Natural killer cell (primary cell): ENCODE results near the gene SERPINC1. TPM values are rescaled to one million over a fixed set of nuclear protein-coding genes. Genes with fewer than 3 reads are reported as not detected.

Source experiments
- ATAC-seq, 3 donors: fragments of 150-1000 bp in 2 of 3; fragments of 200-7000 bp in 1 of 3; cut with Tn5 transposase; 1 replicate in 1 of 3; 2 replicates in 2 of 3; pipeline ENCODE4 v1.10.0; 2021; ENCODE audit warnings: mild to moderate bottlenecking in 2 of 3, moderate library complexity in 2 of 3
- DNase-seq, 2 donors: peaks; one replicate each; pipeline versions ENCODE4 v3.0.0 to v3.0.0-alpha.2; 2013 to 2021; ENCODE audit warnings: mixed read lengths in 1 of 2
- H3K27ac ChIP-seq: one replicate; pipeline ENCODE4 v1.5.1; 2013; ENCODE audit warnings: mild to moderate bottlenecking, low read length
- H3K27me3 ChIP-seq: one replicate; pipeline ENCODE4 v1.6.1; 2013; ENCODE audit warnings: low read length; ENCODE audit not compliant: control insufficient read depth, insufficient read depth
- H3K36me3 ChIP-seq: one replicate; pipeline ENCODE4 v1.6.1; 2013; ENCODE audit warnings: low read length; ENCODE audit not compliant: control insufficient read depth, insufficient read depth
- H3K4me1 ChIP-seq: one replicate; pipeline ENCODE4 v1.6.1; 2013; ENCODE audit warnings: low read length; ENCODE audit not compliant: control insufficient read depth, insufficient read depth
- H3K4me3 ChIP-seq: one replicate; pipeline ENCODE4 v1.5.1; 2013; ENCODE audit warnings: low read length
- H3K9me3 ChIP-seq: one replicate; pipeline ENCODE4 v1.6.1; 2013; ENCODE audit warnings: low read length; ENCODE audit not compliant: control insufficient read depth, insufficient read depth
- H3K27ac Mint-ChIP-seq, 2 donors: one replicate each; pipeline ENCODE4 v1.8.0; 2022; ENCODE audit warnings: mild to moderate bottlenecking in 2 of 2, mixed read lengths in 2 of 2, moderate library complexity in 1 of 2
- H3K27me3 Mint-ChIP-seq, 2 donors: one replicate each; pipeline ENCODE4 v1.8.0; 2022; ENCODE audit warnings: low read depth in 2 of 2, mixed read lengths in 2 of 2
- H3K36me3 Mint-ChIP-seq: one replicate; pipeline ENCODE4 v1.8.0; 2022; ENCODE audit warnings: mixed read lengths
- H3K4me1 Mint-ChIP-seq, 2 donors: one replicate each; pipeline ENCODE4 v1.8.0; 2022; ENCODE audit warnings: mixed read lengths in 2 of 2
- H3K4me3 Mint-ChIP-seq: one replicate; pipeline ENCODE4 v1.8.0; 2022; ENCODE audit warnings: mild to moderate bottlenecking, moderate library complexity, mixed read lengths
- H3K9me3 Mint-ChIP-seq, 2 donors: one replicate each; pipeline ENCODE4 v1.8.0; 2022; ENCODE audit warnings: mixed read lengths in 2 of 2
- WGBS: methylation state at CpG from one replicate; pipeline ENCODE4 v1.1.7; 2013; ENCODE audit warnings: missing lambda C conversion rate; ENCODE audit not compliant: insufficient coverage; 5-methylcytosine and 5-hydroxymethylcytosine counted together
- intact Hi-C: fragments of 100-400 bp; cut with micrococcal nuclease; formaldehyde crosslinking; loops from one replicate; pipeline ENCODE4 v1.14.2; 2022
- total RNA-seq, 4 donors: library from RNA; stranded (reverse); fragments of 120-200 nt in 1 of 4; gene quantifications; one replicate each; pipeline versions ENCODE4 v1.2.3 to v1.2.4, GENCODE V29; 2013 to 2022
- TF ChIP-seq, protein P1 (sequence below): fragments of 200-600 bp; IDR thresholded peaks from one replicate; pipeline ENCODE4 v1.8.0; 2022; ENCODE audit warnings: antibody characterized with exemption

The SERPINC1 gene
- total RNA-seq, 3 donors from 2014 or later (not counting 1 experiment from before 2014, with no cell fraction given), result 0.38 to 0.48 TPM; not detected in 1

DNA sequence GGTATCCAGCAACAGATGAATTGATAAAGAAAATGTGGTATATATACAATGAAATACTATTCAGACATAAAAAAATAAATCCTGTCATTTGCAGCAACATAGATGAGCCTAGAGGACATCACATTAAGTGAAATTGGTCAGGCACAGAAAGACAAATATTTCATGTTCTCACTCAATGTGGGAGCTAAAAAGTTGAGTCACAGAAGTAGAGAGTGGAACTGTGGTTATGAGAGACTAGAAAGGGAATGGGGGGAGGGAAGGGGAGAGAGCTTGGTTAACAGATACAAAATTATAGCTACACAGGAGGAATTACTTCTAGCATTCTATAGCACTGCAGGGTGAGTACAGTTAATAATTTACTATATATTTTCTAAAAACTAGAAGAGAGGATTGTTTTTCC lies 37.1 kb upstream of the SERPINC1 start:
- H3K36me3 Mint-ChIP-seq, result peaks cover 7% of the 10 kb centered on the region
- intact Hi-C loops, result loop anchor here (5.0 kb wide), 1 partner anchor 532 kb away; no protein-coding TSS in a partner anchor

DNA sequence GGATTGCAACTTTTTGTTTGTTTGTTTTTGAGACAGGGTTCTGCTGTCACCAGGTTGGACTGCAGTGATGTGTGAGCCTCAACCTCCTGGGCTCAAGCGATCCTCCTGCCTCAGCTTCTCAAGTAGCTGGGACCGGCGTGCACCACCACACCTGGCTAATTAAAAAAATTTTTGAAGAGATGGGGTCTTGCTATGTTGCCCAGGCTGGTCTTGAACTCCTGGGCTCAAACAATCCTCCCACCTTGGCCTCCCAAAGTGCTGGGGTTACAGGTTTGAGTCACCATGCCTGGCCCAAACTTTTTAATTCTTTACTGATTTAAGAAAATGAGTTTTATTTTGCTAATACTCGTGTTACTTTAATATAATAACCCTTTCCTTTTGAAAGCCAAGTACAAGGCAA lies 31.5 kb upstream of the SERPINC1 start:
- no peak overlapping the region for H3K27ac ChIP-seq
- 100% methylated on average over 4 of the region's 4 CpGs for WGBS
- no peak overlapping the region for H3K27ac Mint-ChIP-seq
- intact Hi-C loops, result no loop called here
- H3K27me3 Mint-ChIP-seq, result no peaks in the 10 kb centered on the region
- no peaks in the 10 kb centered on the region for H3K9me3 Mint-ChIP-seq
- peaks cover 81% of the 10 kb centered on the region for H3K36me3 ChIP-seq
- H3K4me3 Mint-ChIP-seq, result no peak overlapping the region
- no peak overlapping the region for H3K4me3 ChIP-seq
- ATAC-seq (no peak), DNase-seq (no peak)
- TF ChIP-seq, protein P1, sequence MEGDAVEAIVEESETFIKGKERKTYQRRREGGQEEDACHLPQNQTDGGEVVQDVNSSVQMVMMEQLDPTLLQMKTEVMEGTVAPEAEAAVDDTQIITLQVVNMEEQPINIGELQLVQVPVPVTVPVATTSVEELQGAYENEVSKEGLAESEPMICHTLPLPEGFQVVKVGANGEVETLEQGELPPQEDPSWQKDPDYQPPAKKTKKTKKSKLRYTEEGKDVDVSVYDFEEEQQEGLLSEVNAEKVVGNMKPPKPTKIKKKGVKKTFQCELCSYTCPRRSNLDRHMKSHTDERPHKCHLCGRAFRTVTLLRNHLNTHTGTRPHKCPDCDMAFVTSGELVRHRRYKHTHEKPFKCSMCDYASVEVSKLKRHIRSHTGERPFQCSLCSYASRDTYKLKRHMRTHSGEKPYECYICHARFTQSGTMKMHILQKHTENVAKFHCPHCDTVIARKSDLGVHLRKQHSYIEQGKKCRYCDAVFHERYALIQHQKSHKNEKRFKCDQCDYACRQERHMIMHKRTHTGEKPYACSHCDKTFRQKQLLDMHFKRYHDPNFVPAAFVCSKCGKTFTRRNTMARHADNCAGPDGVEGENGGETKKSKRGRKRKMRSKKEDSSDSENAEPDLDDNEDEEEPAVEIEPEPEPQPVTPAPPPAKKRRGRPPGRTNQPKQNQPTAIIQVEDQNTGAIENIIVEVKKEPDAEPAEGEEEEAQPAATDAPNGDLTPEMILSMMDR, result no peak
- H3K36me3 Mint-ChIP-seq, result no peaks in the 10 kb centered on the region
- H3K4me1 Mint-ChIP-seq, result no peaks in the 10 kb centered on the region
- H3K27me3 ChIP-seq, result no peaks in the 10 kb centered on the region
- no peaks in the 10 kb centered on the region for H3K9me3 ChIP-seq
- no peaks in the 10 kb centered on the region for H3K4me1 ChIP-seq

More for the DNA sequence above, 37.1 kb upstream of the SERPINC1 start:
- TF ChIP-seq, protein P1, result no peak
- H3K4me3 ChIP-seq, result no peak overlapping the region
- Mint-ChIP-seq H3K4me1 (peaks cover 0 to 5% of the 10 kb centered on the region in 2 donors), H3K27me3 (no peaks in the 10 kb centered on the region), H3K4me3 (no peak overlapping the region), H3K27ac (no peak overlapping the region), H3K9me3 (no peaks in the 10 kb centered on the region)
- no peaks in the 10 kb centered on the region for H3K9me3 ChIP-seq
- peaks cover 59% of the 10 kb centered on the region for H3K36me3 ChIP-seq
- no peak for DNase-seq
- ATAC-seq, result no peak
- H3K27me3 ChIP-seq, result no peaks in the 10 kb centered on the region
- no peak overlapping the region for H3K27ac ChIP-seq
- H3K4me1 ChIP-seq, result no peaks in the 10 kb centered on the region

DNA sequence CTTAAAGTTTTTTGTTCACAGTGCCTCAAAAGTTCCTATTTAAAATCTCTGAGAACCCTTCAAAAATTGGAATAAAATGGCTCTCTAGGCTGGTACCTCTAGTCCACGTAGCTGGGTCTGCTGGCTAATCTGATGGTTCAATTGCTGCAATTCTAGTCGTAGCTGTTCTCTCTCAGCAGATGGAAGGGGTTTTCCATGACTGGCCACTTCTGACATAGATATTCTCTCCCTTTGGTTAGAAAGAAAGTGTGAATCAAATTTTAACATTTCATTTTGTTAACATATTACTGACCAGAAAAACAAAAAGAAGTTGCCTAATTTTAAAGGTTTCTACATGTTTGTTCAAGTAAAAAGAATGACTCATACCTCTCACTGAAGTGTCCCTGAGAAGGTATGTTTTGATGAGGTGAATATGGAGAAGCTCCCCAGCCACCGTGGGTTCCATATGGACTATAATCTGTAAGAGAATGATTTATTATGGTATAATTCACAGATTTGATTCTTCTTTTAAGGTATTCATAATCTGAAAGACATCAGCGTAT lies 29.3 kb upstream of the SERPINC1 start:
- Mint-ChIP-seq H3K36me3 (no peaks in the 10 kb centered on the region), H3K4me3 (no peak overlapping the region), H3K27me3 (no peaks in the 10 kb centered on the region), H3K4me1 (no peaks in the 10 kb centered on the region), H3K9me3 (no peaks in the 10 kb centered on the region), H3K27ac (no peak overlapping the region)
- TF ChIP-seq, protein P1, result no peak
- intact Hi-C loops, result no loop called here
- H3K4me3 ChIP-seq, result no peak overlapping the region
- H3K9me3 ChIP-seq, result no peaks in the 10 kb centered on the region
- DNase-seq (no peak), ATAC-seq (no peak)
- no peaks in the 10 kb centered on the region for H3K4me1 ChIP-seq
- no peaks in the 10 kb centered on the region for H3K27me3 ChIP-seq
- no peak overlapping the region for H3K27ac ChIP-seq
- peaks cover 89% of the 10 kb centered on the region for H3K36me3 ChIP-seq
- 83% methylated on average over 3 of the region's 4 CpGs for WGBS

DNA sequence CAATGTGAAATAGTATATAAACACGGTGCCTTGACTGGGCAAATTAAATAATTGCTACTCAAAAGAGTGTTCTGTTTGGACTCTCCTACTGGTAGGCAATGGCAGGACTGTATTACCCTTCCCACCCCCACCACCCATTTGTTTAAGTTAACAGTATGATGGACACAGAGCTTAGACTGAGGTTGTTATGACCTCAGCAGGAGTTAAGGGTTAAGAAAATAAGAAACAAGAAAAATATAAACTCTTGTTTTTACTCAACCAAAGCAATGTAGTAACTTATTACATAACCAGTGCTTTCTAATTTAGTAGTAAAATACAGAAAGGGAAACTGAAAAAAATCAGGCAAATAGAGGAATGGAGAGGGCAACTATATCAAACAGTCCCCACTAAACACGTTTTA lies 19.9 kb upstream of the SERPINC1 start:
- Histone ChIP-seq H3K4me1 (no peaks in the 10 kb centered on the region), H3K36me3 (peaks cover 73% of the 10 kb centered on the region), H3K4me3 (no peak overlapping the region), H3K27me3 (no peaks in the 10 kb centered on the region), H3K27ac (no peak overlapping the region), H3K9me3 (no peaks in the 10 kb centered on the region)
- H3K4me1 Mint-ChIP-seq, result peaks cover 0 to 5% of the 10 kb centered on the region in 2 donors
- intact Hi-C loops, result no loop called here
- DNase-seq, result no peak
- no peaks in the 10 kb centered on the region for H3K27me3 Mint-ChIP-seq
- no peak overlapping the region for H3K27ac Mint-ChIP-seq
- no peak for ATAC-seq
- H3K9me3 Mint-ChIP-seq, result no peaks in the 10 kb centered on the region
- no peak overlapping the region for H3K4me3 Mint-ChIP-seq
- H3K36me3 Mint-ChIP-seq, result peaks cover 21% of the 10 kb centered on the region
- TF ChIP-seq, protein P1, result no peak
- 89% methylated on average over 2 of the region's 2 CpGs for WGBS
